HepG2 (cell line): ENCODE results near the gene PAXX. TPM values are rescaled to one million over a fixed set of nuclear protein-coding genes. Genes with fewer than 3 reads are reported as not detected.

ENCODE experiments used
- BRD4 ChIP-seq: sonication (generic); formaldehyde crosslinking; IDR thresholded peaks from 2 replicates; pipeline ENCODE4 v1.4.0; 2020; ENCODE audit warnings: missing genetic modification reagents
- FOXP4 ChIP-seq: sonication (generic); formaldehyde crosslinking; IDR thresholded peaks from 2 replicates; pipeline ENCODE4 v1.4.0; 2020; ENCODE audit warnings: missing genetic modification reagents
- GMEB1 ChIP-seq: sonication (generic); formaldehyde crosslinking; IDR thresholded peaks from 2 replicates; pipeline ENCODE4 v1.5.1; 2020; ENCODE audit warnings: missing genetic modification reagents, mild to moderate bottlenecking, borderline replicate concordance
- HES4 ChIP-seq: sonication (generic); formaldehyde crosslinking; IDR thresholded peaks from 2 replicates; pipeline ENCODE4 v1.9.0; 2021; ENCODE audit warnings: mild to moderate bottlenecking, missing genetic modification reagents, borderline replicate concordance
- HIC2 ChIP-seq: sonication (generic); formaldehyde crosslinking; IDR thresholded peaks from 2 replicates; pipeline ENCODE4 v1.9.0; 2022; ENCODE audit warnings: low read depth, missing genetic modification reagents
- KDM1A ChIP-seq: IDR thresholded peaks from 2 replicates; pipeline ENCODE4 v1.6.1; 2016; ENCODE audit warnings: missing compliant biosample characterization
- MXD4 ChIP-seq: IDR thresholded peaks from 2 replicates; pipeline ENCODE4 v1.6.1; 2016; ENCODE audit warnings: mild to moderate bottlenecking, missing biosample characterization, missing genetic modification reagents
- PPARG ChIP-seq: conservative IDR thresholded peaks from 2 replicates; pipeline ENCODE4 v1.6.1; 2016; ENCODE audit warnings: missing biosample characterization, missing genetic modification reagents
- PRDM10 ChIP-seq: sonication (generic); formaldehyde crosslinking; IDR thresholded peaks from 2 replicates; pipeline ENCODE4 v1.4.0; 2020; ENCODE audit warnings: low read depth, missing genetic modification reagents
- RFXAP ChIP-seq: sonication (generic); formaldehyde crosslinking; IDR thresholded peaks from 2 replicates; pipeline ENCODE4 v1.4.0; 2020; ENCODE audit warnings: missing genetic modification reagents, borderline replicate concordance
- SKIL ChIP-seq: sonication (generic); formaldehyde crosslinking; IDR thresholded peaks from 2 replicates; pipeline ENCODE4 v1.8.0; 2022; ENCODE audit warnings: missing genetic modification reagents, mild to moderate bottlenecking, moderate library complexity, borderline replicate concordance
- SMARCC2 ChIP-seq: fragments of 450-650 bp; IDR thresholded peaks from 2 replicates; pipeline ENCODE4 v1.6.1; 2017; ENCODE audit warnings: antibody characterized with exemption, mild to moderate bottlenecking
- SMYD3 ChIP-seq: sonication (generic); formaldehyde crosslinking; IDR thresholded peaks from 2 replicates; pipeline ENCODE4 v1.8.1; 2023; ENCODE audit warnings: mild to moderate bottlenecking, missing genetic modification reagents
- YEATS2 ChIP-seq: sonication (generic); formaldehyde crosslinking; IDR thresholded peaks from 2 replicates; pipeline ENCODE4 v1.4.0; 2020; ENCODE audit warnings: missing genetic modification reagents, borderline replicate concordance
- ZNF501 ChIP-seq: sonication (generic); formaldehyde crosslinking; IDR thresholded peaks from 2 replicates; pipeline ENCODE4 v1.5.1; 2020; ENCODE audit warnings: mild to moderate bottlenecking, moderate library complexity, missing genetic modification reagents
- ZSCAN20 ChIP-seq: sonication (generic); formaldehyde crosslinking; IDR thresholded peaks from 2 replicates; pipeline ENCODE4 v1.4.0; 2020; ENCODE audit warnings: missing genetic modification reagents, mild to moderate bottlenecking, borderline replicate concordance
- polyA plus RNA-seq, 8 experiments: library from polyadenylated mRNA; depleted of rRNA in 3 of 8; stranded (reverse) in 7 of 8; unstranded in 1 of 8; fragments of >200 nt; fragmentation: Illumina TruSeq in 4 of 8; extraction: Trizol in 4 of 8; gene quantifications; 2 replicates each; pipeline versions ENCODE4 v1.2.1 to v1.2.3, GENCODE V29; 2011 to 2016; ENCODE audit warnings: low read depth in 4 of 8, missing spikeins in 1 of 8, mixed read lengths in 1 of 8; ENCODE audit not compliant: insufficient read depth in 1 of 8
- total RNA-seq, 5 experiments: library from RNA; depleted of rRNA; stranded (reverse); fragments of >200 nt; fragmentation: Illumina TruSeq; extraction: Trizol; gene quantifications; 2 replicates each; pipeline ENCODE4 v1.2.3, GENCODE V29; 2016; ENCODE audit warnings: low read depth in 1 of 5

PAXX gene
- total and polyA plus RNA-seq, 2 of the 13 experiments (the other 11 are each of a cell fraction or from before 2014, with no cell fraction given): 14.0 to 31.9 TPM

GRCh38 chr9:136949817-136950655, 42.2 kb upstream of the PAXX start (continued):
- peak; percentile 57; the same call in 1 of the 2 replicates for TF ChIP-seq SKIL (CRISPR knock-in tag)
- TF ChIP-seq KDM1A (CRISPR knock-in tag): no peak
- 0 out of 2 replicates have a peak, but pooled peaks have one; percentile 63 for TF ChIP-seq FOXP4 (CRISPR knock-in tag)
- TF ChIP-seq SMYD3 (CRISPR knock-in tag): no peak
- TF ChIP-seq PRDM10 (CRISPR knock-in tag): peak; percentile 69
- peak; percentile 66; the same call in 1 of the 2 replicates for TF ChIP-seq HIC2 (CRISPR knock-in tag)
- TF ChIP-seq ZNF501 (CRISPR knock-in tag): peak; percentile 51
- no peak for TF ChIP-seq ZSCAN20
- peak; percentile 41; the same call in 1 of the 2 replicates for TF ChIP-seq HES4 (CRISPR knock-in tag)
- TF ChIP-seq YEATS2 (CRISPR knock-in tag): peak; percentile 61; the same call in 1 of the 2 replicates
- TF ChIP-seq SMARCC2: no peak
- TF ChIP-seq PPARG (CRISPR knock-in tag): 0 out of 2 replicates have a peak, but pooled peaks have one; percentile 7
- peak; percentile 80 for TF ChIP-seq BRD4 (CRISPR knock-in tag)
- TF ChIP-seq MXD4 (CRISPR knock-in tag): peak; percentile 67
- peak; percentile 79 for TF ChIP-seq GMEB1
- TF ChIP-seq RFXAP: 0 out of 2 replicates have a peak, but pooled peaks have one; percentile 14
